H1 (cell line): ENCODE results near the gene IL12RB2. TPM values are rescaled to one million over a fixed set of nuclear protein-coding genes. Genes with fewer than 3 reads are reported as not detected.

ENCODE experiments used
- CTCF ChIA-PET: fragments of 300-600 bp; sonication (Branson Sonifier 250); formaldehyde crosslinking; loops from one replicate; lab custom pipeline; 2021; ENCODE audit not compliant: partially characterized antibody; lab: Charles Lee
- POLR2A ChIA-PET: fragments of 300-600 bp; sonication (Branson Sonifier 250); formaldehyde crosslinking; loops from one replicate; lab custom pipeline; 2021; ENCODE audit warnings: inconsistent platforms; ENCODE audit not compliant: partially characterized antibody; lab: Charles Lee
- DNase-seq, 2 experiments: peaks; one replicate each; pipeline versions ENCODE4 v3.0.0 to v3.0.0-alpha.2; 2010 to 2022; ENCODE audit warnings: low spot score in 2 of 2, low read depth in 1 of 2, mixed read lengths in 1 of 2
- FAIRE-seq: peaks from 2 replicates; lab custom pipeline; 2011; peaks lifted over from hg19 to GRCh38; lab: Jason Lieb, UNC
- H2AFZ ChIP-seq: 2 replicates; pipeline ENCODE4 v1.8.1; 2012; ENCODE audit warnings: low read length, inconsistent platforms
- H2AK5ac ChIP-seq: 2 replicates; pipeline ENCODE4 v1.6.1; 2013; ENCODE audit warnings: low read depth, low read length
- H2BK120ac ChIP-seq: replicated peaks from 2 replicates; pipeline ENCODE3; 2013; ENCODE audit warnings: low read depth, low read length, inconsistent platforms
- H2BK12ac ChIP-seq: 2 replicates; pipeline ENCODE4 v1.6.1; 2013; ENCODE audit warnings: low read depth, low read length
- H2BK15ac ChIP-seq: 2 replicates; pipeline ENCODE4 v1.6.1; 2013; ENCODE audit warnings: low read length
- H2BK20ac ChIP-seq: 2 replicates; pipeline ENCODE4 v1.6.1; 2013; ENCODE audit warnings: low read length
- H2BK5ac ChIP-seq: 2 replicates; pipeline ENCODE4 v1.6.1; 2013; ENCODE audit warnings: low read depth, low read length
- H3K14ac ChIP-seq: 2 replicates; pipeline ENCODE4 v1.6.1; 2013; ENCODE audit warnings: inconsistent platforms; ENCODE audit not compliant: insufficient read length
- H3K18ac ChIP-seq: 2 replicates; pipeline ENCODE4 v1.6.1; 2013; ENCODE audit warnings: low read length; ENCODE audit errors: extremely low read depth
- H3K23ac ChIP-seq: 2 replicates; pipeline ENCODE4 v1.6.1; 2013; ENCODE audit warnings: inconsistent platforms; ENCODE audit not compliant: insufficient read length
- H3K23me2 ChIP-seq: 2 replicates; pipeline ENCODE4 v1.6.1; 2013; ENCODE audit warnings: low read depth, low read length
- H3K27ac ChIP-seq: 2 replicates; pipeline ENCODE4 v1.6.1; 2011; ENCODE audit warnings: low read depth, low read length, inconsistent platforms
- H3K27me3 ChIP-seq, 4 experiments: replicated peaks in 1 of 4; 1 replicate in 1 of 4; 2 replicates in 3 of 4; pipeline versions ENCODE4 v1.6.1 to v1.8.1; 2011 to 2013; ENCODE audit warnings: low read length in 3 of 4, mild to moderate bottlenecking in 3 of 4, inconsistent platforms in 2 of 4, mixed read lengths in 2 of 4, moderate library complexity in 1 of 4; ENCODE audit not compliant: control insufficient read depth in 3 of 4, insufficient read depth in 3 of 4; ENCODE audit errors: extremely low read depth in 1 of 4
- H3K36me3 ChIP-seq, 4 experiments: 2 replicates each; pipeline versions ENCODE4 v1.6.1 to v1.8.1; 2011 to 2013; ENCODE audit warnings: mild to moderate bottlenecking in 4 of 4, low read length in 3 of 4, moderate library complexity in 2 of 4, control low read depth in 1 of 4, inconsistent platforms in 1 of 4; ENCODE audit not compliant: insufficient read depth in 4 of 4, control insufficient read depth in 2 of 4
- H3K4ac ChIP-seq: replicated peaks from 2 replicates; pipeline ENCODE3; 2013; ENCODE audit warnings: low read length, low read depth, mixed read lengths, inconsistent platforms; ENCODE audit not compliant: insufficient read length
- H3K4me1 ChIP-seq, 4 experiments: replicated peaks in 1 of 4; 1 replicate in 1 of 4; 2 replicates in 3 of 4; pipeline versions ENCODE4 v1.6.1 to v1.8.1; 2011 to 2013; ENCODE audit warnings: low read length in 3 of 4, inconsistent platforms in 2 of 4, mixed read lengths in 1 of 4; ENCODE audit not compliant: insufficient read depth in 4 of 4, control insufficient read depth in 3 of 4
- H3K4me2 ChIP-seq, 2 experiments: 2 replicates each; pipeline versions ENCODE4 v1.6.1 to v1.8.1; 2011 to 2013; ENCODE audit warnings: low read depth in 2 of 2, low read length in 2 of 2, control low read depth in 1 of 2, inconsistent platforms in 1 of 2, mild to moderate bottlenecking in 1 of 2; ENCODE audit not compliant: insufficient read depth in 1 of 2
- H3K4me3 ChIP-seq, 4 experiments: fragments of 200-600, 300-600 bp in 1 of 4; sonication (generic), shearing (Covaris generic), sonication (Bioruptor Twin) in 1 of 4; 2 replicates each; pipeline versions ENCODE4 v1.5.1 to v1.8.1; 2011 to 2016; ENCODE audit warnings: low read length in 4 of 4, low read depth in 3 of 4, control low read depth in 2 of 4, inconsistent platforms in 2 of 4, mild to moderate bottlenecking in 2 of 4, mixed read lengths in 1 of 4, moderate library complexity in 1 of 4; ENCODE audit not compliant: insufficient read depth in 2 of 4; ENCODE audit errors: extremely low read depth in 1 of 4
- H3K56ac ChIP-seq: replicated peaks from 2 replicates; pipeline ENCODE3; 2013; ENCODE audit warnings: low read depth, mild to moderate bottlenecking, mixed read lengths, low read length, inconsistent platforms; ENCODE audit not compliant: insufficient read length
- H3K79me1 ChIP-seq: 2 replicates; pipeline ENCODE4 v1.6.1; 2013; ENCODE audit warnings: low read depth, low read length, control low read depth
- H3K79me2 ChIP-seq, 2 experiments: 2 replicates each; pipeline versions ENCODE4 v1.6.1 to v1.8.1; 2012 to 2013; ENCODE audit warnings: low read length in 2 of 2, mild to moderate bottlenecking in 2 of 2, inconsistent platforms in 1 of 2; ENCODE audit not compliant: insufficient read depth in 2 of 2, control insufficient read depth in 1 of 2
- H3K9ac ChIP-seq, 4 experiments: replicated peaks in 1 of 4; 1 replicate in 1 of 4; 2 replicates in 3 of 4; pipeline versions ENCODE4 v1.6.1 to v1.8.1; 2011 to 2013; ENCODE audit warnings: low read depth in 3 of 4, low read length in 3 of 4, control low read depth in 2 of 4, mild to moderate bottlenecking in 2 of 4, moderate library complexity in 2 of 4, inconsistent platforms in 1 of 4; ENCODE audit errors: extremely low read depth in 1 of 4
- H3K9me3 ChIP-seq, 2 experiments: 2 replicates each; pipeline versions ENCODE4 v1.6.1 to v1.8.1; 2012 to 2013; ENCODE audit warnings: mild to moderate bottlenecking in 2 of 2, moderate library complexity in 2 of 2, control low read depth in 1 of 2, inconsistent platforms in 1 of 2, low read depth in 1 of 2, low read length in 1 of 2, mixed read lengths in 1 of 2; ENCODE audit not compliant: insufficient read depth in 2 of 2
- H4K20me1 ChIP-seq, 2 experiments: replicated peaks in 1 of 2; 2 replicates each; pipeline versions ENCODE3 to v1.8.1; 2011 to 2013; ENCODE audit warnings: inconsistent platforms in 2 of 2, low read length in 2 of 2, mild to moderate bottlenecking in 1 of 2; ENCODE audit not compliant: insufficient read depth in 2 of 2, control insufficient read depth in 1 of 2
- H4K5ac ChIP-seq: 2 replicates; pipeline ENCODE4 v1.6.1; 2013; ENCODE audit warnings: low read length, low read depth, mixed read lengths, inconsistent platforms; ENCODE audit not compliant: insufficient read length
- H4K8ac ChIP-seq: 2 replicates; pipeline ENCODE4 v1.8.0; 2013; ENCODE audit warnings: mild to moderate bottlenecking, moderate library complexity, low read length, inconsistent platforms; ENCODE audit not compliant: insufficient read depth; ENCODE audit errors: extremely low read depth
- H4K91ac ChIP-seq: replicated peaks from 2 replicates; pipeline ENCODE3; 2013; ENCODE audit warnings: low read length, mixed read lengths, inconsistent platforms; ENCODE audit not compliant: insufficient read length
- ASH2L ChIP-seq: fragments of 200-600, 300-600 bp; sonication (generic); IDR thresholded peaks from one replicate; pipeline ENCODE4 v1.7.1; 2017; ENCODE audit warnings: low read length
- ATF2 ChIP-seq: IDR thresholded peaks from 2 replicates; pipeline ENCODE4 v1.6.1; 2012; ENCODE audit warnings: low read length, inconsistent platforms
- E2F6 ChIP-seq: IDR thresholded peaks from 2 replicates; pipeline ENCODE4 v1.6.1; 2012; ENCODE audit warnings: inconsistent platforms
- HDAC6 ChIP-seq: IDR thresholded peaks from one replicate; pipeline ENCODE4 v1.7.1; 2012; ENCODE audit warnings: low read depth, mild to moderate bottlenecking, inconsistent platforms, low read length, moderate library complexity
- POLR2A ChIP-seq, 2 experiments: IDR thresholded peaks; 1 replicate in 1 of 2; 2 replicates in 1 of 2; pipeline ENCODE4 v1.6.1; 2011; ENCODE audit warnings: low read depth in 2 of 2, low read length in 2 of 2, mild to moderate bottlenecking in 2 of 2; ENCODE audit errors: control extremely low read depth in 1 of 2
- RNF2 ChIP-seq: fragments of 200-900, 300-1000 bp; sonication (generic); IDR thresholded peaks from 2 replicates; pipeline ENCODE4 v1.7.1; 2016; ENCODE audit warnings: borderline replicate concordance, low read depth, mild to moderate bottlenecking, antibody characterized with exemption, low read length; ENCODE audit not compliant: poor library complexity, severe bottlenecking; ENCODE audit errors: missing control alignments
- SRF ChIP-seq: IDR thresholded peaks from 2 replicates; pipeline ENCODE4 v1.6.1; 2011; ENCODE audit warnings: mild to moderate bottlenecking, low read depth, low read length, moderate library complexity
- SUZ12 ChIP-seq: fragments of 200-600 bp; sonication (generic); IDR thresholded peaks from 2 replicates; pipeline ENCODE4 v1.6.1; 2012; ENCODE audit warnings: mild to moderate bottlenecking, inconsistent platforms, low read length, moderate library complexity, mixed read lengths
- TAF1 ChIP-seq: IDR thresholded peaks from 2 replicates; pipeline ENCODE4 v1.6.1; 2011; ENCODE audit warnings: mild to moderate bottlenecking, low read depth, low read length
- WGBS, 2 experiments: shearing (Covaris generic) in 1 of 2; methylation state at CpG; one replicate each; pipeline versions ENCODE4 v1.1.6 to v1.1.7; 2013 to 2015; ENCODE audit warnings: low lambda C conversion rate in 2 of 2, mixed read lengths in 2 of 2, inconsistent platforms in 1 of 2, low coverage in 1 of 2, missing lambda C conversion rate in 1 of 2; ENCODE audit not compliant: insufficient replicate concordance in 2 of 2, insufficient coverage in 1 of 2, insufficient read length in 1 of 2; ENCODE audit errors: extremely low coverage in 1 of 2, missing lambda C conversion rate in 1 of 2; 5-methylcytosine and 5-hydroxymethylcytosine counted together
- polyA plus RNA-seq, 7 experiments: library from polyadenylated mRNA; depleted of rRNA in 3 of 7; stranded (reverse) in 5 of 7; unstranded in 2 of 7; fragments of >200 nt in 5 of 7; fragments of 200-250 nt in 2 of 7; gene quantifications; 1 replicate in 5 of 7; 2 replicates in 1 of 7; 4 replicates in 1 of 7; pipeline versions ENCODE4 v1.2.1 to v1.2.3, GENCODE V29; 2011 to 2013; ENCODE audit warnings: missing spikeins in 2 of 7, mixed read lengths in 2 of 7
- total RNA-seq: library from RNA; stranded (reverse); fragmentation: NEBNext Ultra II Directional; extraction: Animal tissue kit (Norgen Biotek cat#: 25700); gene quantifications from 2 replicates; pipeline ENCODE4 v1.2.1, GENCODE V29; 2021

The IL12RB2 gene
- total and polyA plus RNA-seq, 2 of the 8 experiments (the other 6 are each of a cell fraction or from before 2014, with no cell fraction given) = 1.4 TPM

GRCh38 chr1:67294836-67295617 lies 12.6 kb upstream of the IL12RB2 start:
- no peak for DNase-seq
- H3K23me2 ChIP-seq = no peaks in the 10 kb centered on the region
- POLR2A ChIA-PET = interaction anchor here (1.2 kb wide), 1 partner anchor 12 kb away, joined by 3 read pairs; no protein-coding TSS in a partner anchor
- H2BK120ac ChIP-seq = no peak overlapping the region
- no peaks in the 10 kb centered on the region for H3K79me1 ChIP-seq
- H3K14ac ChIP-seq = no peak overlapping the region
- CTCF ChIA-PET = no interaction called here
- H3K4me3 ChIP-seq = no peak overlapping the region
- no peak overlapping the region for H2BK12ac ChIP-seq
- H3K4me2 ChIP-seq = no peak overlapping the region
- FAIRE-seq = peak; percentile 45
- H3K27ac ChIP-seq = no peak overlapping the region
- no peaks in the 10 kb centered on the region for H3K9me3 ChIP-seq
- H4K91ac ChIP-seq = no peak overlapping the region
- no peaks in the 10 kb centered on the region; a peak in 1 of 8 replicates for H3K36me3 ChIP-seq
- no peak overlapping the region for H2BK20ac ChIP-seq
- no peak overlapping the region for H2BK15ac ChIP-seq
- no peak overlapping the region for H3K23ac ChIP-seq
- no peak overlapping the region for H2AK5ac ChIP-seq
- no peaks in the 10 kb centered on the region for H4K20me1 ChIP-seq
- H3K56ac ChIP-seq = no peak overlapping the region
- H3K4ac ChIP-seq = no peak overlapping the region
- no peak overlapping the region for H4K5ac ChIP-seq
- H2BK5ac ChIP-seq = no peak overlapping the region
- peak overlapping the region; percentile 45; the same call in 1 of the 2 replicates for H2AFZ ChIP-seq
- no peaks in the 10 kb centered on the region for H3K27me3 ChIP-seq
- H4K8ac ChIP-seq = no peak overlapping the region
- H3K18ac ChIP-seq = no peak overlapping the region
- no peaks in the 10 kb centered on the region for H3K4me1 ChIP-seq
- WGBS, 2 experiments = 88% methylated on average over 9 of the region's 9 CpGs; no CpG with 5 or more reads in 1 of the 2 experiments
- no peak overlapping the region for H3K9ac ChIP-seq
- no peaks in the 10 kb centered on the region for H3K79me2 ChIP-seq
- TF ChIP-seq POLR2A (IDR thresholded peaks at IDR 0.05; ENCODE audit: control extremely low read depth in 1 of 2, low read depth in 2 of 2, low read length in 2 of 2) (no peak), HDAC6 (no peak), E2F6 (no peak), SRF (no peak), RNF2 (no peak), ASH2L (no peak), SUZ12 (no peak), TAF1 (no peak), ATF2 (no peak)
